HepG2 (cell line): Measurements from ENCODE around the gene PCBP2. TPM values are rescaled to one million over a fixed set of nuclear protein-coding genes. Genes with fewer than 3 reads are reported as not detected.

Source experiments
- ATAC-seq: fragments of 200-7000 bp; cut with Tn5 transposase; 3 replicates; pipeline ENCODE4 v1.9.1; 2020; ENCODE audit warnings: mild to moderate bottlenecking, moderate library complexity
- BruUV-seq: library from RNA; stranded (reverse); fragments of 400-500 nt; replicated peaks from 2 replicates; lab custom pipeline; 2021; lab: Mats Ljungman, UMichigan
- CTCF ChIA-PET: fragments of 300-600 bp; formaldehyde crosslinking; extraction: SDS; loops from one replicate; lab custom pipeline; 2021; ENCODE audit warnings: low total read pairs, inconsistent platforms, low intra/inter-chr PET ratio; lab: Yijun Ruan, JAX
- POLR2A ChIA-PET: fragments of 350-600 bp; sonication (Branson Sonifier 250); formaldehyde crosslinking; loops from one replicate; lab custom pipeline; 2020; ENCODE audit warnings: antibody characterized with exemption, inconsistent platforms; lab: Yijun Ruan, JAX
- DNase-seq: peaks from one replicate; pipeline ENCODE4 v3.0.0-alpha.2; 2015; ENCODE audit warnings: low spot score
- FAIRE-seq: peaks from 3 replicates; lab custom pipeline; 2011; peaks lifted over from hg19 to GRCh38; lab: Jason Lieb, UNC
- H2AFZ ChIP-seq: one replicate; pipeline ENCODE4 v1.6.1; 2011; ENCODE audit warnings: low read length, inconsistent platforms
- H3K27ac ChIP-seq: fragments of 300-600 bp; 3 replicates; pipeline ENCODE4 v1.8.0; 2011; ENCODE audit warnings: mixed run types, mild to moderate bottlenecking, mixed read lengths, low read length, inconsistent platforms; ENCODE audit not compliant: insufficient read depth; ENCODE audit errors: extremely low read length
- H3K27me3 ChIP-seq, 2 experiments: fragments of 200-600 bp in 1 of 2; 2 replicates in 1 of 2; 3 replicates in 1 of 2; pipeline versions ENCODE4 v1.6.0 to v1.8.0; 2011; ENCODE audit warnings: low read length in 2 of 2, mild to moderate bottlenecking in 2 of 2, moderate library complexity in 2 of 2, inconsistent platforms in 1 of 2; ENCODE audit not compliant: insufficient read depth in 2 of 2, control insufficient read depth in 1 of 2
- H3K36me3 ChIP-seq, 2 experiments: fragments of 200-600 bp in 1 of 2; replicated peaks in 1 of 2; 2 replicates in 1 of 2; 3 replicates in 1 of 2; pipeline versions ENCODE4 v1.5.1 to v1.8.0; 2011; ENCODE audit warnings: low read length in 2 of 2, inconsistent platforms in 1 of 2; ENCODE audit not compliant: insufficient read depth in 2 of 2, control insufficient read depth in 1 of 2
- H3K4me1 ChIP-seq: 2 replicates; pipeline ENCODE4 v1.5.1; 2012; ENCODE audit warnings: low read length, inconsistent platforms; ENCODE audit not compliant: insufficient read depth
- H3K4me2 ChIP-seq: 2 replicates; pipeline ENCODE4 v1.6.0; 2011; ENCODE audit warnings: low read depth, low read length, inconsistent platforms
- H3K4me3 ChIP-seq, 3 experiments: fragments of 200-600 bp in 1 of 3; sonication (generic), shearing (Covaris generic) in 1 of 3; replicated peaks in 1 of 3; 2 replicates each; pipeline ENCODE4 v1.5.1; 2011 to 2016; ENCODE audit warnings: low read length in 3 of 3, inconsistent platforms in 2 of 3, low read depth in 2 of 3, mild to moderate bottlenecking in 2 of 3, control low read depth in 1 of 3, mixed read lengths in 1 of 3; ENCODE audit not compliant: insufficient read depth in 1 of 3
- H3K79me2 ChIP-seq: one replicate; pipeline ENCODE4 v1.6.1; 2011; ENCODE audit warnings: low read length, inconsistent platforms; ENCODE audit not compliant: insufficient read depth
- H3K9ac ChIP-seq: 2 replicates; pipeline ENCODE4 v1.6.0; 2011; ENCODE audit warnings: mild to moderate bottlenecking, low read depth, low read length, inconsistent platforms; ENCODE audit not compliant: insufficient read depth
- H3K9me3 ChIP-seq: 2 replicates; pipeline ENCODE4 v1.5.1; 2012; ENCODE audit warnings: mild to moderate bottlenecking, low read length
- H4K20me1 ChIP-seq: 2 replicates; pipeline ENCODE4 v1.6.0; 2011; ENCODE audit warnings: inconsistent platforms, mild to moderate bottlenecking, low read length, moderate library complexity; ENCODE audit not compliant: insufficient read depth
- DMAP1 ChIP-seq: IDR thresholded peaks from 2 replicates; pipeline ENCODE4 v1.6.1; 2016
- KLF9 ChIP-seq: IDR thresholded peaks from 2 replicates; pipeline ENCODE4 v1.6.1; 2016; ENCODE audit warnings: low read depth
- PAX8 ChIP-seq: sonication (generic); formaldehyde crosslinking; IDR thresholded peaks from 2 replicates; pipeline ENCODE4 v1.8.0; 2022; ENCODE audit warnings: mild to moderate bottlenecking, missing genetic modification reagents, borderline replicate concordance
- POLR2A ChIP-seq, 2 experiments: IDR thresholded peaks; 2 replicates each; pipeline ENCODE4 v1.6.1; 2011; ENCODE audit warnings: low read depth in 2 of 2, low read length in 2 of 2, mild to moderate bottlenecking in 1 of 2, moderate library complexity in 1 of 2; ENCODE audit not compliant: insufficient read depth in 1 of 2
- PTBP1 ChIP-seq: fragments of 200-400 bp; formaldehyde crosslinking; IDR thresholded peaks from 2 replicates; pipeline ENCODE4 v1.6.1; 2018; ENCODE audit warnings: low read length, low read depth; ENCODE audit not compliant: poor library complexity, severe bottlenecking
- RBFOX2 ChIP-seq: fragments of 200-400 bp; formaldehyde crosslinking; IDR thresholded peaks from 2 replicates; pipeline ENCODE4 v1.6.1; 2017; ENCODE audit warnings: low read depth, mild to moderate bottlenecking, low read length
- RBM22 ChIP-seq: fragments of 200-400 bp; formaldehyde crosslinking; optimal IDR thresholded peaks from 2 replicates; pipeline ENCODE3; 2017; ENCODE audit warnings: mild to moderate bottlenecking, low read length, moderate library complexity
- REXO4 ChIP-seq: sonication (generic); formaldehyde crosslinking; IDR thresholded peaks from 2 replicates; pipeline ENCODE4 v1.8.0; 2022; ENCODE audit warnings: missing genetic modification reagents, mild to moderate bottlenecking, borderline replicate concordance
- STAG1 ChIP-seq: sonication (generic); formaldehyde crosslinking; IDR thresholded peaks from 2 replicates; pipeline ENCODE4 v1.4.0; 2020; ENCODE audit warnings: missing genetic modification reagents
- ZFP1 ChIP-seq: IDR thresholded peaks from 2 replicates; pipeline ENCODE4 v1.6.1; 2016
- ZNF207 ChIP-seq: fragments of 450-650 bp; IDR thresholded peaks from 2 replicates; pipeline ENCODE4 v1.6.1; 2016; ENCODE audit warnings: antibody characterized with exemption, borderline replicate concordance
- ZNF367 ChIP-seq: sonication (generic); formaldehyde crosslinking; IDR thresholded peaks from 2 replicates; pipeline ENCODE4 v1.4.0; 2020; ENCODE audit warnings: missing genetic modification reagents, borderline replicate concordance
- ZNF484 ChIP-seq: sonication (generic); formaldehyde crosslinking; IDR thresholded peaks from 2 replicates; pipeline ENCODE4 v1.5.1; 2020; ENCODE audit warnings: mild to moderate bottlenecking, low read depth, missing genetic modification reagents, borderline replicate concordance
- ZNF572 ChIP-seq: sonication (generic); formaldehyde crosslinking; IDR thresholded peaks from 2 replicates; pipeline ENCODE4 v1.5.1; 2020; ENCODE audit warnings: mild to moderate bottlenecking, missing genetic modification reagents
- WGBS: methylation state at CpG from one replicate; pipeline ENCODE4 v1.1.6; 2017; ENCODE audit warnings: low lambda C conversion rate; 5-methylcytosine and 5-hydroxymethylcytosine counted together
- in situ Hi-C: cut with HindIII; loops from 2 replicates; pipeline ENCODE4 v1.10.0; 2017; ENCODE audit warnings: low pct_unique_long_range_greater_than_20kb; ENCODE audit not compliant: extremely low pct_ligation_motif_present
- intact Hi-C: fragments of 100-400 bp; cut with micrococcal nuclease; formaldehyde crosslinking; loops from one replicate; pipeline ENCODE4 v1.10.0; 2022; ENCODE audit not compliant: unreplicated experiment
- polyA plus RNA-seq, 8 experiments: library from polyadenylated mRNA; depleted of rRNA in 3 of 8; stranded (reverse) in 7 of 8; unstranded in 1 of 8; fragments of >200 nt; fragmentation: Illumina TruSeq in 4 of 8; extraction: Trizol in 4 of 8; gene quantifications; 2 replicates each; pipeline versions ENCODE4 v1.2.1 to v1.2.3, GENCODE V29; 2011 to 2016; ENCODE audit warnings: low read depth in 4 of 8, missing spikeins in 1 of 8, mixed read lengths in 1 of 8; ENCODE audit not compliant: insufficient read depth in 1 of 8
- total RNA-seq, 5 experiments: library from RNA; depleted of rRNA; stranded (reverse); fragments of >200 nt; fragmentation: Illumina TruSeq; extraction: Trizol; gene quantifications; 2 replicates each; pipeline ENCODE4 v1.2.3, GENCODE V29; 2016; ENCODE audit warnings: low read depth in 1 of 5
- TF ChIP-seq, protein P1 (sequence below): sonication (generic); formaldehyde crosslinking; IDR thresholded peaks from 2 replicates; pipeline ENCODE4 v1.4.0; 2020; ENCODE audit warnings: missing genetic modification reagents, borderline replicate concordance
- TF ChIP-seq, protein P2 (sequence below): fragments of 450-650 bp; IDR thresholded peaks from 2 replicates; pipeline ENCODE4 v1.6.1; 2017; ENCODE audit warnings: mild to moderate bottlenecking

Gene PCBP2
- total and polyA plus RNA-seq, 2 of the 13 experiments (the other 11 are each of a cell fraction or from before 2014, with no cell fraction given), result 154 to 345 TPM

DNA sequence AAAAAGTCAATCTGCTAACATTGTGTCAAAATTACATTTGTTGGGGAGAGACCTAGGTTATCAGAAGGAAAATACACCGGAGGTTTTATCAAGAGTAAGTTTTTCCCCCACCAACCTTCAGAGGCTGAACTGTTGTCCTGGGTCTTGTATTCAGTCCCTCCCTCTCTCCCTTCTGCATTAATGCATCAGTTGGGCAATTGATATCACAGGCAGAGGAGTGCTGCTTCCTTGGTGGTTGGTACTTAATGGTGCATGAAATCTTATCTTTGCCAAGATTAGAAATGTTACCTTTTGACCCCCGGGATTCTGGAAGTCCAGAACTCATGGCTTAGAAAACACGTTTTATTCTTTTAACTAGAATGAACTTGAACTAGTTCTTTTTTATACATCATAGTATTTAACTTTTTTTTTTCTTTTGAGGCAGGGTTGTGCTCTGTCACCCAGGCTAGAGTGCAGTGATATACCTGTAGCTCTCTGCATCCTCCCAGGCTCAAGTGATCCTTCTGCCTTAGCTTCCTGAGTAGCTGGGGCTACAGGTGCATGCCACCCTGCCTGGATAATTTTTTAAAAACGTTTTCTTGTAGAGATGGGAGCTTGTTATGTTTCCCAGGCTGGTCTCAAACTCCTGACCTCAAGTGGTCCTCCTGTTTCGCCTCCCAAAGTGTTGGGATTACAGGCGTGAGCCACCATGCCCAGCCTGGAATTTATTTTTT is 4.9 kb downstream of the PCBP2 start:
- Histone ChIP-seq H3K27me3 (no peaks in the 10 kb centered on the region), H4K20me1 (peaks cover 76% of the 10 kb centered on the region), H3K79me2 (peaks cover 82% of the 10 kb centered on the region), H3K4me2 (no peak overlapping the region), H2AFZ (no peak overlapping the region), H3K36me3 (peaks cover 28 to 80% of the 10 kb centered on the region in 2 experiments), H3K9ac (no peak overlapping the region), H3K4me1 (peaks cover 48% of the 10 kb centered on the region), H3K9me3 (no peaks in the 10 kb centered on the region), H3K27ac (no peak overlapping the region), H3K4me3 (no peak overlapping the region)
- CTCF ChIA-PET, result no interaction called here
- intact Hi-C loops (no loop called here), in situ Hi-C loops (no loop called here)
- ATAC-seq, result no peak
- WGBS, result 85% methylated on average over 6 of the region's 6 CpGs
- BruUV-seq, result no TSS peak
- TF ChIP-seq RBFOX2, result peak; percentile 10; the same call in 1 of the 2 replicates
- TF ChIP-seq PTBP1, result no peak
- TF ChIP-seq POLR2A (IDR thresholded peaks at IDR 0.05; ENCODE audit: insufficient read depth in 1 of 2, low read depth in 2 of 2, low read length in 2 of 2), result peak in 1 of 2 experiments; percentile 43; a peak in 1 of 4 replicates
- peak; percentile 9 for TF ChIP-seq RBM22
- TF ChIP-seq, protein P1, sequence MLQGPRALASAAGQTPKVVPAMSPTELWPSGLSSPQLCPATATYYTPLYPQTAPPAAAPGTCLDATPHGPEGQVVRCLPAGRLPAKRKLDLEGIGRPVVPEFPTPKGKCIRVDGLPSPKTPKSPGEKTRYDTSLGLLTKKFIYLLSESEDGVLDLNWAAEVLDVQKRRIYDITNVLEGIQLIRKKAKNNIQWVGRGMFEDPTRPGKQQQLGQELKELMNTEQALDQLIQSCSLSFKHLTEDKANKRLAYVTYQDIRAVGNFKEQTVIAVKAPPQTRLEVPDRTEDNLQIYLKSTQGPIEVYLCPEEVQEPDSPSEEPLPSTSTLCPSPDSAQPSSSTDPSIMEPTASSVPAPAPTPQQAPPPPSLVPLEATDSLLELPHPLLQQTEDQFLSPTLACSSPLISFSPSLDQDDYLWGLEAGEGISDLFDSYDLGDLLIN (CRISPR knock-in tag), result no peak
- POLR2A ChIA-PET, result no interaction called here
- no peak for DNase-seq
- FAIRE-seq, result no peak

DNA sequence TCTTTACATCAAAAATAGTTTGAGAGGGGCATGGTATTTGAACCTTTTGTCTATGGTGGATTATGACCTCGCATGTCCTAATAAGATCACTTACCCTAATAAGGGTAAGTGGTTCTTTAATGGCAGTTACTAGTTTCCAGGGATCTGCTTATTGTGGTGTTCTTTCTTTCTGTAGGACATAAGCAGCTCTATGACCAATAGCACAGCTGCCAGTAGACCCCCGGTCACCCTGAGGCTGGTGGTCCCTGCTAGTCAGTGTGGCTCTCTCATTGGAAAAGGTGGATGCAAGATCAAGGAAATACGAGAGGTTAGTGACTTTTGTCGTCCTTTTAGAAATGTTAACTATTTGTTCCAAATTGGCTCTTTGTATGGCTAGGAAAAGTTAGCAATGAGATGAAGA is 7.2 kb downstream of the PCBP2 start:
- 98% methylated on average over 4 of the region's 4 CpGs for WGBS
- intact Hi-C loops (no loop called here), in situ Hi-C loops (no loop called here)
- no peaks in the 10 kb centered on the region for H3K27me3 ChIP-seq
- POLR2A ChIA-PET, result no interaction called here
- FAIRE-seq, result no peak
- CTCF ChIA-PET, result no interaction called here
- BruUV-seq, result no TSS peak
- ATAC-seq, result no peak
- H3K27ac ChIP-seq, result no peak overlapping the region
- no peak overlapping the region for H3K9ac ChIP-seq
- no peaks in the 10 kb centered on the region for H3K9me3 ChIP-seq
- H4K20me1 ChIP-seq, result peaks cover 82% of the 10 kb centered on the region
- peaks cover 59% of the 10 kb centered on the region for H3K4me1 ChIP-seq
- peaks cover 81% of the 10 kb centered on the region for H3K79me2 ChIP-seq
- H3K36me3 ChIP-seq, result peaks cover 37 to 98% of the 10 kb centered on the region in 2 experiments
- TF ChIP-seq, protein P2, sequence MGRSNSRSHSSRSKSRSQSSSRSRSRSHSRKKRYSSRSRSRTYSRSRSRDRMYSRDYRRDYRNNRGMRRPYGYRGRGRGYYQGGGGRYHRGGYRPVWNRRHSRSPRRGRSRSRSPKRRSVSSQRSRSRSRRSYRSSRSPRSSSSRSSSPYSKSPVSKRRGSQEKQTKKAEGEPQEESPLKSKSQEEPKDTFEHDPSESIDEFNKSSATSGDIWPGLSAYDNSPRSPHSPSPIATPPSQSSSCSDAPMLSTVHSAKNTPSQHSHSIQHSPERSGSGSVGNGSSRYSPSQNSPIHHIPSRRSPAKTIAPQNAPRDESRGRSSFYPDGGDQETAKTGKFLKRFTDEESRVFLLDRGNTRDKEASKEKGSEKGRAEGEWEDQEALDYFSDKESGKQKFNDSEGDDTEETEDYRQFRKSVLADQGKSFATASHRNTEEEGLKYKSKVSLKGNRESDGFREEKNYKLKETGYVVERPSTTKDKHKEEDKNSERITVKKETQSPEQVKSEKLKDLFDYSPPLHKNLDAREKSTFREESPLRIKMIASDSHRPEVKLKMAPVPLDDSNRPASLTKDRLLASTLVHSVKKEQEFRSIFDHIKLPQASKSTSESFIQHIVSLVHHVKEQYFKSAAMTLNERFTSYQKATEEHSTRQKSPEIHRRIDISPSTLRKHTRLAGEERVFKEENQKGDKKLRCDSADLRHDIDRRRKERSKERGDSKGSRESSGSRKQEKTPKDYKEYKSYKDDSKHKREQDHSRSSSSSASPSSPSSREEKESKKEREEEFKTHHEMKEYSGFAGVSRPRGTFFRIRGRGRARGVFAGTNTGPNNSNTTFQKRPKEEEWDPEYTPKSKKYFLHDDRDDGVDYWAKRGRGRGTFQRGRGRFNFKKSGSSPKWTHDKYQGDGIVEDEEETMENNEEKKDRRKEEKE, result no peak
- TF ChIP-seq KLF9 (CRISPR knock-in tag), result no peak
- no peak for TF ChIP-seq ZNF484
- TF ChIP-seq ZNF572 (CRISPR knock-in tag), result no peak
- TF ChIP-seq ZFP1 (CRISPR knock-in tag), result no peak
- no peak for TF ChIP-seq STAG1
- no peak for TF ChIP-seq DMAP1 (CRISPR knock-in tag)
- no peak for TF ChIP-seq ZNF367 (CRISPR knock-in tag)
- TF ChIP-seq PAX8 (CRISPR knock-in tag), result no peak
- TF ChIP-seq ZNF207, result no peak
- no peak for TF ChIP-seq REXO4 (CRISPR knock-in tag)
- no peak overlapping the region for H2AFZ ChIP-seq
- no peak overlapping the region for H3K4me3 ChIP-seq
- H3K4me2 ChIP-seq, result no peak overlapping the region
- no peak for DNase-seq
